Measurements from ENCODE around the gene WASF1.

DNA sequence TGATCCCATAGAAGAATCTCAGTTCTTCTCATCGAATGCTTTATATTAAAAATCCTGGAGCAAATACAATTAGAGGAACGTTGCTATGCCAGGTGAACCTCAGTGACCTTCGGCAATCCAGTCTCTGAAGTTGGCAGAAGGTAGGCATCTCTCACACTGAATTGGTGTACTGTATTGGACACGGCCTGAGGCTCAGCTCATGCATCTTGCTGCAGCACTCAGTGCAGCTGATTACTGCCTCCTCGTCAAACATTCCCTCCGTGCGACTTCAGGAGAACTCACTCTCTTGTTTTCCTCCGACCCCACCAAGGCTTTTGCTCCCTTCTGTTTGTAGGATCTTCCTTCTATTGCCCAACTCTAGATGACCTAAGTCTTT, 110.9 kb downstream of the WASF1 start:
- TF ChIP-seq POLR2A (IDR thresholded peaks at IDR 0.05) (no peak), POLR2AphosphoS5 (IDR thresholded peaks at IDR 0.05) (no peak)
- TF ChIP-seq, protein P1, sequence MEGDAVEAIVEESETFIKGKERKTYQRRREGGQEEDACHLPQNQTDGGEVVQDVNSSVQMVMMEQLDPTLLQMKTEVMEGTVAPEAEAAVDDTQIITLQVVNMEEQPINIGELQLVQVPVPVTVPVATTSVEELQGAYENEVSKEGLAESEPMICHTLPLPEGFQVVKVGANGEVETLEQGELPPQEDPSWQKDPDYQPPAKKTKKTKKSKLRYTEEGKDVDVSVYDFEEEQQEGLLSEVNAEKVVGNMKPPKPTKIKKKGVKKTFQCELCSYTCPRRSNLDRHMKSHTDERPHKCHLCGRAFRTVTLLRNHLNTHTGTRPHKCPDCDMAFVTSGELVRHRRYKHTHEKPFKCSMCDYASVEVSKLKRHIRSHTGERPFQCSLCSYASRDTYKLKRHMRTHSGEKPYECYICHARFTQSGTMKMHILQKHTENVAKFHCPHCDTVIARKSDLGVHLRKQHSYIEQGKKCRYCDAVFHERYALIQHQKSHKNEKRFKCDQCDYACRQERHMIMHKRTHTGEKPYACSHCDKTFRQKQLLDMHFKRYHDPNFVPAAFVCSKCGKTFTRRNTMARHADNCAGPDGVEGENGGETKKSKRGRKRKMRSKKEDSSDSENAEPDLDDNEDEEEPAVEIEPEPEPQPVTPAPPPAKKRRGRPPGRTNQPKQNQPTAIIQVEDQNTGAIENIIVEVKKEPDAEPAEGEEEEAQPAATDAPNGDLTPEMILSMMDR (IDR thresholded peaks at IDR 0.05 in 8 of 11, conservative IDR thresholded peaks at IDR 0.05 in 3 of 11), result no peak

All from spleen (tissue), 7 donors.